Measurements from ENCODE around the gene NIPBL.
"Not testable (repeated sequence)": the region's sequence is repeated elsewhere in the genome, so short reads cannot be mapped to it uniquely, and the experiment has no call there.

The NIPBL gene

GRCh38 chr5:36988396-36988795 lies 111.8 kb downstream of the NIPBL start:
- no peak overlapping the region for H3K4me3 ChIP-seq (ENCODE audit: low read length)
- DNase-seq (ENCODE audit: low read depth, low spot score), result no peak

GRCh38 chr5:36998578-36998977 lies 122.0 kb downstream of the NIPBL start:
- H3K4me3 ChIP-seq (ENCODE audit: low read length), result no peak overlapping the region
- no peak for DNase-seq (ENCODE audit: low read depth, low spot score)

- DNase-seq (ENCODE audit: low read depth, low spot score), result no peak
These were observed 125.7 kb downstream of the NIPBL start for GRCh38 chr5:37002176-37002751.

GRCh38 chr5:37005252-37005651 lies 128.7 kb downstream of the NIPBL start:
- no peak for DNase-seq (ENCODE audit: low read depth, low spot score)
- no peak overlapping the region for H3K4me3 ChIP-seq (ENCODE audit: low read length)

More at GRCh38 chr5:37002176-37002751, 125.7 kb downstream of the NIPBL start:
- no peak overlapping the region for H3K4me3 ChIP-seq (ENCODE audit: low read length)

- DNase-seq (ENCODE audit: low read depth, low spot score), result peak; percentile 4
- no peak overlapping the region for H3K4me3 ChIP-seq (ENCODE audit: low read length)
These were observed 129.5 kb downstream of the NIPBL start for GRCh38 chr5:37005946-37006540.

GRCh38 chr5:37013181-37013580 lies 136.6 kb downstream of the NIPBL start:
- H3K4me3 ChIP-seq (ENCODE audit: low read length); DNase-seq (ENCODE audit: low read depth, low spot score): not testable (repeated sequence)

- H3K4me3 ChIP-seq (ENCODE audit: low read length), result no peak overlapping the region
- DNase-seq (ENCODE audit: low read depth, low spot score), result no peak
These were observed 137.8 kb downstream of the NIPBL start for GRCh38 chr5:37014321-37014720.

GRCh38 chr5:37015795-37016666 lies 139.5 kb downstream of the NIPBL start:
- no peak for DNase-seq (ENCODE audit: low read depth, low spot score)
- H3K4me3 ChIP-seq (ENCODE audit: low read length), result no peak overlapping the region

- H3K4me3 ChIP-seq (ENCODE audit: low read length), result no peak overlapping the region
- DNase-seq (ENCODE audit: low read depth, low spot score), result no peak
These were observed 152.3 kb downstream of the NIPBL start for GRCh38 chr5:37028910-37029309.

GRCh38 chr5:37029436-37029835 lies 152.9 kb downstream of the NIPBL start:
- DNase-seq (ENCODE audit: low read depth, low spot score), result no peak
- no peak overlapping the region for H3K4me3 ChIP-seq (ENCODE audit: low read length)

GRCh38 chr5:37034955-37035354 lies 158.4 kb downstream of the NIPBL start:
- no peak overlapping the region for H3K4me3 ChIP-seq (ENCODE audit: low read length)
- DNase-seq (ENCODE audit: low read depth, low spot score), result no peak

GRCh38 chr5:37037840-37038239 lies 161.3 kb downstream of the NIPBL start:
- no peak overlapping the region for H3K4me3 ChIP-seq (ENCODE audit: low read length)
- DNase-seq (ENCODE audit: low read depth, low spot score), result no peak

- H3K4me3 ChIP-seq (ENCODE audit: low read length), result no peak overlapping the region
- DNase-seq (ENCODE audit: low read depth, low spot score), result no peak
These were observed 163.3 kb downstream of the NIPBL start for GRCh38 chr5:37039824-37040223.

GRCh38 chr5:37043693-37044092 lies 167.1 kb downstream of the NIPBL start:
- peak; percentile 9 for DNase-seq (ENCODE audit: low read depth, low spot score)
- H3K4me3 ChIP-seq (ENCODE audit: low read length), result no peak overlapping the region

GRCh38 chr5:37044120-37044519 lies 167.6 kb downstream of the NIPBL start:
- no peak overlapping the region for H3K4me3 ChIP-seq (ENCODE audit: low read length)

GRCh38 chr5:37045703-37046102 lies 169.1 kb downstream of the NIPBL start:
- no peak for DNase-seq (ENCODE audit: low read depth, low spot score)
- H3K4me3 ChIP-seq (ENCODE audit: low read length), result no peak overlapping the region

More at GRCh38 chr5:37044120-37044519, 167.6 kb downstream of the NIPBL start:
- no peak for DNase-seq (ENCODE audit: low read depth, low spot score)

GRCh38 chr5:37047947-37048346 lies 171.4 kb downstream of the NIPBL start:
- no peak overlapping the region for H3K4me3 ChIP-seq (ENCODE audit: low read length)
- DNase-seq (ENCODE audit: low read depth, low spot score), result no peak

- no peak overlapping the region for H3K4me3 ChIP-seq (ENCODE audit: low read length)
- DNase-seq (ENCODE audit: low read depth, low spot score), result no peak
These were observed 177.8 kb downstream of the NIPBL start for GRCh38 chr5:37054391-37054790.

GRCh38 chr5:37055383-37055990 lies 178.9 kb downstream of the NIPBL start:
- DNase-seq (ENCODE audit: low read depth, low spot score), result no peak
- H3K4me3 ChIP-seq (ENCODE audit: low read length), result no peak overlapping the region

- no peak overlapping the region for H3K4me3 ChIP-seq (ENCODE audit: low read length)
- no peak for DNase-seq (ENCODE audit: low read depth, low spot score)
These were observed 180.2 kb downstream of the NIPBL start for GRCh38 chr5:37056762-37057161.

All from Jurkat, Clone E6-1 (cell line).